ENCODE measurements around the gene PPM1E.
"Not testable (repeated sequence)": the region's sequence is repeated elsewhere in the genome, so short reads cannot be mapped to it uniquely, and the experiment has no call there.

The PPM1E gene

DNA sequence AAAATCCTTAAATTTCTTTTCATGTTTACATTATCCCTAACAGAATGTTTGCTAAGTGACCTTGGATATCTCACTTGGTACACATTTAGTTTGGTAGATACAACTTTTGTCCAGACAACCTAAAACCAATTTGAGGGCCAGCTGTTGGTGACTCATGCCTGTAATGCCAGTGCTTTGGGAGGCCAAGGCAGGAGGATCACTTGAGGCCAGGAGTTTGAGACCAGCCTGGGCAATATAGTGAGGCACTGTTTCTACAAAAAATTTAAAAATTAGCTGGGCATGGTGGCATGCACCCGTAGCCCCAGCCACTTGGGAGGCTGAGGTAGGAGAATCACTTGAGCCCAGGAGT is 202.0 kb downstream of the PPM1E start:
- not testable (repeated sequence) for DNase-seq

GRCh38 chr17:58960068-58960467 is 204.4 kb downstream of the PPM1E start:
- DNase-seq: peak; percentile 54

DNA sequence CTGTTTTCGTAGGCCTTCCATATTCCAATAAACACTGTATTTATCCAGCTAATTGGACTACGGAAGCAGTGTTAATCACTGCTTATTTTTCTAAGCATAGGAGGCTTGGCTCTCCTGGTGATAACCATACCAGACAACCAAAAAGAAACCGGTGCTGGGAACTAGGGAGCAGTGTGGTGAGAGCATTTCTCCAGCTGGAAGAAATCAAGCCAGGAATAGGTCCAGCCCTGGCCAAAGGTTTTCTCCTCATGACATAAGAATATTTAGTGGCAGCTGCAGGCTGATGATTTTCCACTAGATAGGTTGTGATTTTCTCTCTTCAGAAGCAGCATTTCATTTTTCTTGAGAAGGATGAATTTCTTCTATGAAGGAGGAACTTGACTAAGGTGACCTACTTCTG is 209.6 kb downstream of the PPM1E start:
- no peak for DNase-seq

- DNase-seq: no peak
These were observed 210.6 kb downstream of the PPM1E start for GRCh38 chr17:58966208-58966607.

DNA sequence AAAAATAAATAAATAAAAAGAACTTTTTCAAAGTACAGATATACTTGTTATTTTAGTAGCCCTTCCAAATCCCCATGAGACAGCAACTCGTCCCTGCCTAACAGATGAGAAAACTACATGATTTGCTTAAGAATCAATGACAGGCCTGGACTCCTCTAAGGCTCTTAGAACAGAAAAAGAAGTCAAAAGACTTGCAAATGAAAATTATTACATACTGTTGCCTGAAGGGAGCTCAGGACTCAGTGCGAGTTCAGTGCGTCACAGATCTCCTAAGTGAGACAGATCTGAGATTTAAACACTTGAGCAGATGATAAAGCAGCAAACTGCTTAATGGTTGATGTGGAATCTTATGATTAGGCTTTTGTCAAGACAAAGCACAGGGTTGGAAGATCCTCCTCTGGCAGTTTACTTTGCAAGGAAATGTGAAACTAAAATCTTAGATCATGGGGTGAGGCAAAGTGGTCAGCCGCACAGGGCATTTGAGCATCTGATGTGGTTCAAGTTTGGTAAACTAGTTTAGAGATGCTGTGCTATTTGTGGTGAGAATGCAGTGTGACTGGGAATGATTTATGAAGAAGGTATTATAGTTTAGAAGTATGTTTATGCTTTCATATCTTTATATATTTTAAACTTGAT is 212.9 kb downstream of the PPM1E start:
- no peak for DNase-seq

- DNase-seq: no peak
These were observed 213.5 kb downstream of the PPM1E start for GRCh38 chr17:58969156-58969555.

GRCh38 chr17:58969612-58970011 is 214.0 kb downstream of the PPM1E start:
- no peak for DNase-seq

DNA sequence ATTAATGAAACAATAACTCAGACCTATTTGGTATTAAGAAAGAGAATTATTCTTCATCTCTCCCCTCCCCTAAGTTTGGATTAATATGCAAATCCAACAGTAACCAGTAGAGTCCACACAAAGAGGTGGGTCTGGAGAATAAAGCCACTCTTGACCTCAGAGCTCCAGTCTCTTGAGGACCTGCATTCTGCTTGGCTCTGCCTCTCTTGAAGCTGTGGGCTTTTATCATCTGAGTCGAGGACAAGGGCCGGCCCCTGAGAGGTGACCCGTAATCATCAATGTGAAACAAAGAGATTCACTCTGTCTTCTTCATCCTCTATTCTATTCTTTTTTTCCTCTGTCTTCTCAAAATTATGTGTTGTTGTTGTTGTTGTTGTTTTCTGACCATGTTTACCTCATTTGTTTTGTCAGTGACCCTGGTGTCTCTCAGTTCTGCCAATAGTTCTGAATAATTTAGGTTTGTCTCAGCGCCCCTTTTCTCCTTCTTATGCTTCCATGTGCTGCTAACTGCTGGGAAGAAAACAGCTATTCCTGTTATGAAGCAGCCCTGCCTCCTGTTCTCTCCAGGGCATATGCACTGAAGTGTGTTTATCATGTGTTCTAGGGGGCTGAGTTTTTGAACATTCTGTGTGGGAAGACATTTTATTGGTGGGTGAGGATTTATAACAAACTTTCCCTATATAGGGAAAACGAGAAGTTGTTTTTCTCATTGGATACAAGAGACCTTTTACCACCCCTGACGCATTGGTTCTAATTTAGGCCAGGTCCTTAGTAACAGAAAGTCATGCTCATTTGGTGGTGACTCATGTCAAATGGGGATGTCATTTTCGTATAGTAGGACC is 215.2 kb downstream of the PPM1E start:
- no peak for DNase-seq

DNA sequence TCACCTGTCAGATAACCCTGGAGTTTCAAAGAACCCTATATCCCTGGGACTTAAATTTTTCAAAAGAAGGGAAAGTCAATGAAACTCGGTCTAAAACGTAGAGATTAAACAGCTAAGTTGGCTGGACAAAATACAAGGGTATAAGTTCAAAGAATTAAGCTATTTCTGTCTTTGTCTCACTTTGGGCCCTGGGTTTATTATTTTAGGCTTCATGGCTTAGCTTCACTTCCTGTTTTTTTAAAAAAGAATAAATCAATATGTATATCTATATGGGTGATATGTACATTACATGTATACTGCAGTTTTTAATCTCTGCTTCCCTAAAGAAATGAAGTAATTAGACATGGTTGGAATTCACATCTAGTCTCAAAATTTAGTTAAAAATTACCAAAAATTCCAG is 218.7 kb downstream of the PPM1E start:
- no peak for DNase-seq

- no peak for DNase-seq
These were observed 220.9 kb downstream of the PPM1E start for GRCh38 chr17:58976541-58976940.

- DNase-seq: no peak
These were observed 225.2 kb downstream of the PPM1E start for GRCh38 chr17:58980706-58981481.

- no peak for DNase-seq
These were observed 227.0 kb downstream of the PPM1E start for GRCh38 chr17:58982626-58983025.

DNA sequence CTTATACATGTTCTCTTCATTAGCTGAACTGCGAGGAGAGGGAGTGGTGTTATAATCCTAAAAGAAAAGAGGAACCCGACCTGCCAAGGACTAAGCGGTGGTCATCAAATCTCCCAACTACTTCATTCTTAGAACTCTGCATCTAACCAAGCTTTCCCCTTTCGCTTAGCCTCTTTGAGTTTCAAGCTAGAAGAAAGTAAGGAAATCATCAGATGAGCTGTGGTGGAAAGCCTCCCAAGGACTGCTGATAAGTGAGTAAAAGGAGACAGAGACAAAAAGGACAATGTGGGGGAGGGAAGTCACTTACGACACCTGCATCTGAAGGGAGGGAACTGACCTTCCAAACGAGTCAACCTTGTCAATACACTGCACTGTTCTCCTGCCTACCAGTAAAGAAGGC is 229.7 kb downstream of the PPM1E start:
- DNase-seq: peak; percentile 20

DNA sequence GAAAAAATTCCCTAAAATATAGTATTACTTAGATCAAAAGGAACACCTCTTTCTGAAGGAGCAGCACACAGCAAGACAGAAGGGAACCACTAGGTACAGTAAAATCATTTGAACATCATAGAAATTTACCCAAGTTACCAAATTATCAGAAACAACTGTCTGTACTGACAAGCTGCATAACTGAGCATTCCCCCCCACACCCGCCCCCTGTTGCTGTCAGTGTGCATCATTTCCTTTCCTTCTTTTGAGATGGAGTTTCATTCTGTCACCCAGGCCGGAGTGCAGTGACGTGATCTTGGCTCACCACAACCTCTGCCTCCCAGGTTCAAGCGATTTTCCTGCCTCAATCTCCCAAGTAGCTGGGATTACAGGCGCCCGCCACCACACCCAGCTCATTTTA is 230.3 kb downstream of the PPM1E start:
- no peak for DNase-seq

GRCh38 chr17:58989629-58990028 is 234.0 kb downstream of the PPM1E start:
- no peak for DNase-seq

- DNase-seq: no peak
These were observed 236.2 kb downstream of the PPM1E start for GRCh38 chr17:58991718-58992331.

- DNase-seq: no peak
These were observed 237.7 kb downstream of the PPM1E start for GRCh38 chr17:58993311-58993710.

DNA sequence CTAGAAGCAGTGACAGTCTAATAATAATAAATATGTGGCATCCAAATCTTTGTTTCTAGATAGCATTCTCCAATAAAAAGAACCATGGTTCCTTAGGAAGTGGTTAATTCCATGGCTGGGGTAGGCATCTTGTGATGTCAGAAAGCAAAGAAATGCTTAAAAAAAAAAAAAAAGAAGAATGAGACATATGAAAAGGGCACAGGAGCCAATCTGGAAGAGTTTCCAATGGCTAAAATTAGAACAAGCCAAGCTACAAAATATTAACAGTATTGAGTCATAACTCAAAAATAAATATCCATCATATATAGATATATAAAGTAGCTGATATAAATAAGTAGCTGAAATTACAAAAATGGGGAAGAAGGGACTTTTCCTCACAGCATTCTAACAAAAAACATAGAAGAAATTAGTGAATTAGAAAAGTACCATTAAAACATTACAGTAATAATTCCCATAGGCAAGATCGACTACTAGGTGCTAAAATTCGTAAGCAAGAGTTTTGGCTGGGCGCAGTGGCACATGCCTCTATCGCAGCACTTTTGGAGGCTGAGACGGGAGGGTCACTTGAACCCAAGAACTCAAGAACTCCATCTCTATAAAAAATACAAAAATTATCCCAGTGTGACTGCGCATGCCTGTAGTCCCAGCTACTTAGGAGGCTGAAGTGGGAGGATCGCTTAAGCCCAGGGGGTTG is 239.7 kb downstream of the PPM1E start:
- DNase-seq: no peak

GRCh38 chr17:58996968-58997367 is 241.3 kb downstream of the PPM1E start:
- peak; percentile 58 for DNase-seq

- no peak for DNase-seq
These were observed 242.3 kb downstream of the PPM1E start for GRCh38 chr17:58997756-58998553.

DNA sequence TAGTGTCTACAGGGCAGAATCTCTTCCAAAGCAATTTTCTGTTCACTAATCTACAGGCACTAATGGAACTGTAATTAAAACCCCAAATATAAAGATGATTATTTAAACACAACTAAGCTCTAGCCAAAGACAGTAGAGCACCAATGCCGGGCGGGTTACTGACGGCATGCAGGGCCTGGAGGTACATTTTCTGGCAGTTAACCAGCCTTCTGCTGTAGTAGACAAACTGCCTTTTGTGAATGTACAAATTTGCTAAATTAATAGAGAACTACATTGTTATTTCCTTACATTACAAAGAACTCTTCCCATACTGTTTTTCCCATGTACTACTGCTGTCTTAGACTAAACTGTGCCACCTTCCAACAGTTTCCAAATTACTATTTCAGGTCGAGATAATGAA is 243.2 kb downstream of the PPM1E start:
- DNase-seq: no peak

DNA sequence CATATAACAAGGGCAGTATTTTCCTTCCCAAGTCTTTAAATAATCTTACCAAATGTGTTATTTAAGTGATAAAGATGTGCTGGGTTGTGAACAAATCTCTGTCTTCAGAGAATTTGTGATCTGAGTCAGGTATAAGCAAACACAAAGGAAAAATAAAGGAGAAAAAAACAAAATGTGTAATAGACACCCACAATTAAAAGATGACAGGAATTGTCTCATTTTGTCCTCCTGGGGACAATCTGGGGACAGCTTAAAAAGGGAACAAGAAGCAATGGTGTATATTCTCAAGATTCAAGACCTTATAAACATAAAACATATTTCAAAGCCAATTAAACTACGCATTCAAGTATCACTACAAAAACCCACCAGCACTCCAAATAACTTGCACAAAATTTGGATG is 243.8 kb downstream of the PPM1E start:
- no peak for DNase-seq

All from hematopoietic multipotent progenitor cell treated with erythropoietin and hydrocortisone succinate and interleukin-3 and kit ligand, for 6 days (in vitro differentiated cells).